CD4-positive, alpha-beta T cell treated with Interleukin-17A for 1 hour (primary cell): Measurements from ENCODE around the gene DNAJA2.
"Not testable (repeated sequence)": the region's sequence is repeated elsewhere in the genome, so short reads cannot be mapped to it uniquely, and the experiment has no call there.

Experiments
- DNase-seq: peaks from one replicate; pipeline ENCODE4 v3.0.0-alpha.2; 2020

The DNAJA2 gene

DNA sequence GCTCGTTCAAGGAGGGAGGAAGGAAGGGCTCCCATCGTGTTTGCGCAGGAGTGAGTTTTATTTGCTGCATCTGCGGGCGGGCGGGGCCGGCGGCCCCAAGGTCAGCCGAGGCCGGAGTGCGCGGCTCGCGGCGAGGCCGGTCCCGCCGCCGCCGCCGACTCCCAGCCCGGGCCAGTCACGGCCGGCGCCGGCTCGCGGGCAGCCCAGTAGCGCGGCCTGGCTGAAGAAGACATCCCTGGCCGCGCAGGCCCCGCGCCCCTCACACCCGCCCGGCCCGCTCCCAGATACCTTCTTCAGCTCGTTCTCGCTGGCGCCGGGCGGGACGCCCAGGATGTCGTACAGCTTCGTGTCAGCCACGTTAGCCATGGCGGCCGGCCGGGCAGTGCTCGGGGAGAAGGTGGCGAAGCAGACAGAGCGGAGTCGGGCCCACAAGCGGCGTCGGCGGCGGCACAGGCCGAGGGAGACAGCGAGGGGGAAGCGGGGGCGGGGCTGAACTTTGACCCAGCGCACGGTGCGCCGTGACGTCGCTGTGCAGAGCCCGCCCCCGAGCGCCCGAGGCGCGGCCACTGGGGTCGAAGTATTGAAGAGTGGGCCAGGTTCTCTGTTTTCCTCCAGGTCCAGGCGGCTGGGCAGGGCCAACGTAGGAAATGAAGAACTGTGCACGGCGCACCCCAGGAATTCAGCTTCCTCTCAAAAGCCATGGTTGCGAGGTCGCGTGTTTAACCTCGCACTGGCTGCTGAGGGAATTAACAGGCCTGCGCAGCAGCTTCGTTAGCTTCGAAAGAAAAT, at the start of gene DNAJA2:
DNAJA2 (minus strand) TSS at position 468 of the 789 bp plus-strand sequence; CDS start at position 366, 102 bp downstream.
- peak; percentile 92 for DNase-seq

DNA sequence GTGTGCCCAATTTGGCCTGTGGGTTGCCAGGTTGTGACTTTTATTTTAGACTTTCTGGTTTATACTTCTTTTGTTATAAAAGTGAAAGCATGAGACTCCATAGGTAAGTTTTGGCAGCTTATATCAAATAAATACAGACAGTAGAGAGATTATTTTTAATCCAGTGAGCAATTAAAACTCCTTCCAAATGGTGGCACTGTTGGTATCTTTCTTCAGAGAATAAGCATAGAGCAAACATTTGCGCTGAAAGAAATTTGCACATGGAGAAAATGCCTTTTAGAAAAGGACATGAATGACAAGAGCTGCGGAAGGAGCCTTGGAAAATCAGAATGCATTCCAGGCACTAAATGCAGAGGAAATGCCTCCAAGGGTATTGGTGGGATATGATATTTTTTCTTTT, 46.1 kb upstream of the DNAJA2 start:
- no peak for DNase-seq

DNA sequence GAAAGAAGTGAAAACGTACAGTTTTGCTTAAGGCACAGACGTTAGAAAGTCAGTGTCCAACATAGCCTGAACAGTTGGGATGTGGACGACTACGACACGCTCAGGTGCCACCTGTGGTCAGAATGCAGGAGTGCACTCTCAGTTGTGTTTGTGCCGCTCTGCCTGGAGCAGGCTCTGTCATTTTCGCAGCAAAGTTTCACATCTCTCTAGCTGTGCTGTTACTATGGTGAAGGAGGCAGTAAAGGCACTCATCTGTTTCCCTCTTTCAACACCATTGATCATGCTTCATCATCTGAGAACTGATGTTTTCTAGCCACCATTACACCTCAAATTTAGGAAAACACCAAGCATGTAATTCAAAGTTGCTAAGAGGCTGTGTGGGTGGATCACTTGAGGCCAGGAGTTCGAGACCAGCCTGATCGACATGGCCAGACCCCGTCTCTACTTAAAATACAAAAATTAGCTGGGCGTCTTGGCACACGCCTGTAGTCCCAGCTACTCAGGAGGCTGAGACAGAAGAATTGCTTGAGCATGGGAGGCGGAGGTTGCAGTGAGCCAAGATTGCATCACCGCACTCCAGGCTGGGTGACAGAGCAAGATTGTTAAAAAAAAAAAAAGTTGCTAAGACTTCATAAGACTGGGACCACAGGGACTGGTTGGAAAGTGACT, 44.9 kb upstream of the DNAJA2 start:
- DNase-seq, result peak; percentile 54

DNA sequence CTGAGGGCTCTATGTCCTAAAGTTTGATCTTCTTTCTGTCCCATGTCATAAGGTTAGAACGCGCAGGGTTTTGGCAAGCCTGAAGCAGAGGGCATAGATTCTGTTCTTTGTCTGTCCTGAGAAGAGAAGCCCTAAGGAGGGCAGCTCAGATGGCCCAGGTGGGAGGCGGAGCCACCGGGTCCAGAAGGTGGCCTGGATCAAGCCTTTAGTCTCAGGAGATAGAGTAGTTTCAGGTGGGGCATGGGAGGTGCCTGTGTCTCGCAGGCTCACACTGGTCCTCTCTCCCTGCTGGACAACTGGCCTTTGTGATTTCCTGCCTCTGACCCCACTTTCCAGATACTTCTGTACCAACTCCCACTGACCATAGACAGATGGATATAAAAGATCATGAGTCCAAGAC, 44.2 kb upstream of the DNAJA2 start:
- no peak for DNase-seq

DNA sequence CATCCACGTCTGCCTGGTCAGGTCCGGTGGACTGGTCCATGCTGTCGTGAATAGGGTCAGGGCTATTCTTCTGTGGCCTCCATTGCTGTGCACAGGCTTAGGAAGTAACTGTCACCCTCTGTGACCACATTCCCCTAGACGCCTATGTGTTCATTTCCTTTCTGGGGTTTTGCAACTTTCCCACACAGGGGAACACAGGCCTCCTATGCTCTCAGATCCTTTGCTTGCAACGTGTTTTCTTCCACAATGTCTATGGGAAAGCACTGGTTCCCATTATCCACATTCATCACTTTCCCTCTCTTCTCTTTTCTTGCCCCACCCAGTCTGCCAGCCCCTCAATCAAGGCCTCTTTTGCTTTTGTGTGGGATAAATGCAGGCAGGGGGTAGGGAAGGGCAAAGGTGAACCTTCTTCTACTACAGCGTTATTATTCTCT, 43.2 kb upstream of the DNAJA2 start:
- DNase-seq, result peak; percentile 41

DNA sequence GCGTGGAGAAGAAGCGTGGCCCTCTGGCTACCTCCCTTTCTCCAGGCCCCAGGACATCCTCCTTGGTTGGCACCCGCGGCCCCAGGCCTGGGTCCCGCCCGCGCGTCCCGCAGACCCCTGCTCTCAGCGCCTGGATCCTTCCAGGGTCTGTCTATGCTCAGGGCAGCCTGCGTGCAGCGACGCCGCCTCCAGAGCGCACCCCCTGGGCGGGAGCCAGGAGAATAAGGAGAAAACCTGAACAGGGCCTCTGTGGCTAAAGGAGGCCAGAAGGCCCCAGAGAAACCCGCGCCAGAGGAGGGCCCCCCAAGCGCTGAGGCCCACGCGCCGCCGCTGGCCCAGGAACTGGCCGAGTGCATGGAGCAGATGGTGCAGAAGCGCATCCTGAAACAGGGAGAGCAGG, 40.4 kb upstream of the DNAJA2 start:
- no peak for DNase-seq

DNA sequence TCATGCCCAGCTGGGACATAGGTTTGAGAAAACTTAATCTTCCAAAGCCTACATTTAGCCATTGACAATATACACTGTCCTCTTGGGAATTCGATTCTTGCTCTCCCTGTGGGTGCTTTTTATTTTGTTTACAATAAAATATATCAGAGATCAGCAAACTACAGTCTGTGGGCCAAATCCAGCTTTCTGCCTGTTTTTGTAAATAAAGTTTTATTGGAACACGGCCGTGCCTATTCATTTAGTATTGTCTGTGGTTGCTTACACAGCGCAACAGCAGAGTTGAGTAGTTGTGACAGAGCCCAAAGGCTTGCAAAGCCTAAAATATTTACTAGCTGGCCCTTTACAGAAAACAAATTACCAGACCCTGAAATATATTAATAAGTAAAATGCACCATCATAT, 39.7 kb upstream of the DNAJA2 start:
- DNase-seq, result no peak

DNA sequence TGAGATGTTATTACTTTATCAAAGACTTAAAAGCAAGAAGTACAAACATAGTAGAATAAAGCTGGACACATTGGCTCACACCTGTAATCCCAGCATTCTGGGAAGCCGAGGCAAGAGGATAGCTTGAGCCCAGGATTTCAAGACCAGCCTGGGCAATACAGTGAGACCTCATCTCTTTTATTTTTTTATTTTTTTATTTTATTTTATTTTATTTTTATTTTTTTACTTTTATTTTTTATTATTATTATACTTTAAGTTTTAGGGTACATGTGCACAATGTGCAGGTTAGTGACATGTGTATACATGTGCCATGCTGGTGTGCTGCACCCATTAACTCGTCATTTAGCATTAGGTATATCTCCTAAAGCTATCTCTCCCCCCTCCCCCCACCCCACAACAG, 37.3 kb upstream of the DNAJA2 start:
- DNase-seq, result not testable (repeated sequence)

DNA sequence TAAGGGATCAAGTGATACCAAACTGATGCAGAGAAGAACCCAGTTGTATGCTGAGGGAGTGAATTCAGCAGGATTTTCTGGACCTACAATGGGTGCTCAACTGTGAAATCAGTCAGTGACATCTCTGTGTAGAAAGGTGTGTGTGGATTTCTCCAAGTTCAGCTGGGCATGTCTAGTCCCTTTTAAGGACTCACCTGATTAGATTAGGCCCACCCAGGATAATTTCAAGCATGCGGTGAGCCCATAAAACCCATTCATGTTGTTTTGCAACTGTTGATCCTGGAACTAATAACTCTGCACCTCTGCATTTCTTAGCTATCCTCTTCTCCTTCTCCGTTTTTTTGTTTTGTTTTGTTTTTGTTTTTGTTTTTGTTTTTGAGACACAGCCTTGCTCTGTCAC, 35.1 kb upstream of the DNAJA2 start:
- no peak for DNase-seq

DNA sequence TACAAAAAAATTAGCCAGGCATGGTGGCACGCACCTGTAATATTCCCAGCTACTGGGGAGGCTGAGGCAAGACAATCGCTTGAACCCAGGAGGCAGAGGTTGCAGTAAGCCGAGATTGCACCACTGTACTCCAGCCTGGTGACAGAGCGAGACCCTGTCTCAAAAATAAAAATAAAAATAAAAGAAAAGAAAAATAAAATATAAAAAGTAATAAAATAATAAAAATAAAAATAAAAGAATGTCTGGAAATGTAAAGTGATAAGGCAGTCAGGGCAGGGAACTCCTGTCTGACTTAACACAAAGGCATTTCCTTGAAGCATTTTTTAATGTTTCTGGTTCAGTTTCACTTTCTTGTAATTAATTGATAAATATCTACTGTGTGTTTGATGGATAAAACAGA, 34.7 kb upstream of the DNAJA2 start:
- no peak for DNase-seq

DNA sequence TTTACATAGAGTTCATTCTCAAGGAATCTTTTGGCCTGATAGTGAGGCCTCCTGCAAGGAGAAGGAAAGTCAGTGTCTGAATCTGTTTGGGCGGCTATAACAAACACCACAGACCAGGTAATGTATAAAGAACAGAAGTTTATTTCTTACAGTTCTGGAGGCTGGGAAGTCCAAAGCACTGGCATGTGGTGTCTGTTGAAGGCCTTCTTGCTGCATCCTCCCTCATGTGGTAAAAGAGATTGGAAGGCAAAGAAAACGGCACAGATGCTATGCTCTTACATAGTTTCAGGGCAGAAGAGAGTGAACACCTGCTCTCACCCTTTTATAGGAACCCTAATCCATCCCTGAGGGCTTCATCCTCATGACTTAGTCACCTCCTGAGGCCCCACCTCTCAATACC, 31.2 kb upstream of the DNAJA2 start:
- no peak for DNase-seq

DNA sequence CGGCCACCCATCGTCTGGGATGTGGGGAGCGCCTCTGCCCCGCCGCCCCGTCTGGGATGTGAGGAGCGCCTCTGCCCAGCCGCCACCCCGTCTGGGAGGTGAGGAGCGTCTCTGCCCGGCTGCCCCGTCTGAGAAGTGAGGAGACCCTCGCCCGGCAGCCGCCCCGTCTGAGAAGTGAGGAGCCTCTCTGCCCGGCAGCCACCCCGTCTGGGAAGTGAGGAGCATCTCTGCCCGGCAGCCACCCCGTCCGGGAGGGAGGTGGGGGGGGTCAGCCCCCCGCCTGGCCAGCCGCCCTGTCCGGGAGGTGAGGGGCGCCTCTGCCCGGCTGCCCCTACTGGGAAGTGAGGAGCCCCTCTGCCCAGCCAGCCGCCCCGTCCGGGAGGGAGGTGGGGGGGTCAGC, 26.6 kb upstream of the DNAJA2 start:
- not testable (repeated sequence) for DNase-seq

DNA sequence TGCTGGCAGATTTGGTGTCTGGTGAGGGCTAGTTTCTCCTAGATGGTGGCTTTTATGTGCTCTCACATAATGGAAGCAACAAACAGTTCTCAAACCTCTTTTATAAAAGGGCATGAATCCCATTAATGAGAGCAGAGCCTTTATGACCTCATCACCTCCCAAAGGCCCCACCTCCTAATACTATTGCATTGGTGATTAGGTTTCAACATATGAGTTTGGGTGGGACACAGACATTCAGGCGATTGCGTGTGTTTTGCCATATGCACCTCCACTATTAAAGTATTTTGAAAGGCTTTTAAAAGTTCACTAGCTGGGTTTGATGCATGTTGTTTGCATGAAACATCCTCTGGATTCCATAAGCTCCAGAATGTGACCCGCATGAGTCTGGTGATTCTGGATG, 24.4 kb upstream of the DNAJA2 start:
- DNase-seq, result no peak

DNA sequence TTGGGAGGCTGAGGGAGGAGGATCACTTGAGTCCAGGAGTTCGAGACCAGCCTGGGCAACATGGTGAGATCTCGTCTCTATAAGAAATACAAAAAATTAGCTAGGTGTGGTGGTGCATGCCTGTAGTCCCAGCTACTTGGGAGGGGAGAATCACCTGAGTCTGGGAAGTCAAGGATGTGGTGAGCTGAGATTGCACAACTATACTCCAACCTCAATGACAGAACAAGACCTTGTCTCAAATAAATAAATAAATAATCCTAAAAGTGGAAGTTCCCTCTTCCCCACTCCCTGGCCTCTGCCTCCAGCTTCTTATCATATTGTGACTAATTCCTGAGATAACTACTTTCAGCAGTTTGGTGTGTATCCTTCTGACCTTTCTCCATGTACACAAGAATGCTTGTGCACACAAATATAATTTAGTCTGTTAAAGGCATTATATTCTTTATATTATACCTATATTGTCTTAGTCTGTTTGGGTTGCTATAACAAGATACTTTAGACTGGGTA, 23.5 kb upstream of the DNAJA2 start:
- DNase-seq, result no peak

DNA sequence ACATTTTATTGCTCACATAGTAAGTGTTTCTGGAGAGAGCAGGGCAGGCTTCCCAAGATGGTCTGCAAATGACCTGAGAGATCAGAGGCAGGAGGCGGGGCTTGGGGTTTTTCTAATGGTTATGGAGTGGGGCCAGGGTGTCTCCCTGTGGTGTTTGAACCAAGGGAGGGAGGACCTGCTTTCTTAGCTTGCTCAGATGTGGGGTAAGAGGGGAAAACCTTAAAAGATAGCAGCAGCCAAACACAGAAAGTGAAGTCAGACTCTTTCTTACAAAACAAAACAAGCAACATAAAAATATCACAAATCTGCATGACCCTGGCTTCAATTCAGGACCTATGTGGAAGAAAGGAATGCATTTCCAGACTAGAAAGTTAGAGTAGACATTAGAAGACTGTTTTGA, 22.9 kb upstream of the DNAJA2 start:
- DNase-seq, result no peak

DNA sequence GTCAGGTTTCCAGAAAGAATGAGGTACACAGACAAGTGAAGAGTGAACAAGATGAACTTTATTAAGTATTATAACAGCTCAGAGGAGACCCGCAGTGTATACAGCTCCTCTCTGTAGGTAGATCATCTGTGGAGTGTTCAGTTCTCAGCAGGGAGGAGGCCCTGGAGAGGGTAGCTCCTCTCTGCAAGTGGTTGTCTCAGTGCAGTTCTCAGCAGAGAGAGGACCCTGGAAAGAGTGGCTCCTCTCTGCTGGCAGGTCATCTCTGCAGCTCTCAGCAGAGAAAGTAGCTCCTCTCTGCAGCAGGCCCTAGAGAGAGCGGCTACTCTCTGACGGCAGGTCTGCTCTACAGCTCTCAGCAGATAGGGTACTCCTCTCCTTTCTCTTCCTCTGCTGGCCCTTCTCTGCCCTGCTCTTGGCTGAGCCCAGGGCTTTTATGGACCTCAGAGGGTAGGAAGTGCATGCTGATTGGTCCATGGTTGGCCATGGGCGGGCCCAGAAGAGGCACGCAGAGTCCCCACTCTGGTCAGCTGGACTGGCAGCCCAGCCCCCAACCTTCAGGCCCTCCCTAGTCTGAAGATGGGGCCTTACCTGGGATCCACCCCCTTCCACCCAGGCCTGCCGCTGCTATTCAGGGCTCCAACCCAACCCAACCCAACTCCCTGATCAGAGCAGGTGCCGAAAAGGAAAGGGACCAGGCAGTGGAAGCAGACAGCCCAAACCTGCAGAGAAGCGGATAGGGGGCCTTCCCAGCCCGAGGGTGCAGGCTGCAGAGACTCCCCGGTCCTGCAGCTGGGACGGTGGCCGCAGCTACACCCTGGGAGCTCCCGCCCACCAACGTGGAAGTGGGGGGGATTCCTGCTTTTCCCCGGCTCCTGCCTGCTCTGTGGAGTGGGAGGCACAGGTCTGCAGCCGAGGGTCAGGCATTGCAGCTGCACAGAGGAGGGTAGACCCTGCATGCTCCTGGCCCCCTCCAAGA, 18.5 kb upstream of the DNAJA2 start:
- no peak for DNase-seq

DNA sequence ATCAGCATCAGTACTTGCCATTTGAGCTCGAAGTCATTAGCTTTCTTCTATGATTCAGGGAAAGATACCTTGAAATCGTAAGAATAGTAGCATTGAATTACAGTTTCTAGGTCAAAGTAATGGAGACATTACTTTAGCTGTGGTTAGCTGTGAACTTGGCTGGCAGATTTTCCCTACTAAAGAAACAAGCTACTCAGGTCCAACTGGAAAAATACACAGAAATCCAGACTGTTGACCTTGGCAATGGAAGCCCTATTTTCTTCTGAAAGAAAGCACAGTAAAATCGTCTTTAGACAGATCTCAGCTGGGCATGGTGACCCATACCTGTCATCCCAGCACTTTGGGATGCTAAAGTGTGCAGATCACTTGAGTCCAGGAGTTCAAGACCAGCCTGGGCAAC, 13.4 kb upstream of the DNAJA2 start:
- no peak for DNase-seq

DNA sequence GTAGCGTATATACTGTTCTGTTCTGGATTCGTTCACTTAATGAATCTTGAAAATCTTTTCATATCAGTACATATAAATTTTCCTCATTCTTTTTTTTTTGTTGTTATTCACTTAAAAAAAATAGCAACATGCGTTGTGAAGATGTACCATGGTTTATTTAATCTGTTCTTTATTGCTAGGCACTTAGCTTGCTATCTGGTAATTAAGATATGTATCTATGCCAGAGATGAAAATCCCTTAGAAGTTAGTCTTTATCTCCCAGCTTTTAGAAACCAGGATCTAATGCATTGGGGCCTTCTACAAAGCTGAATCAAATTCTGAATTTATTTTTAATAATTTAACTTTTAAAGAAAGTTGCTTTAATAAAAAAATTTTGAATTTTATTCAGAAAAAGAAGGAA, 13.0 kb upstream of the DNAJA2 start:
- no peak for DNase-seq

DNA sequence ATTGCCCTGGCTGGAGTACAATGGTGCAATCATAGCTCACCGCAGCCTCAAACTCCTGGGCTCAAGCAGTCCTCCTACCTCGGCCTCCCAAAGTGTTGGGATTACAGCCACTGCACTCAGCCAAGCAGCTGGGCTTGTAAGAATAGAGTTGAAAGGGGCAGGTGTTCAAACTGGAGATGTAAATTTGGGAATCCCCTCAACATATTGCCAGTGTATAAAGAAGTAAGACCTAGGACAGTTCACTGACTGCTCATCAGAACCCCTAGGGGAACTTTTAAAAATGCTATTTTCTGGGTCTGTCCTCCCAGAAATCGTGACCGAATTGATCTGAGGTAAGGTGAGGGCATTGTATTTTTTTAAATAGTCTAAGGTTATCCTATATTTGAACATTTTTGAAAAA, 8.9 kb upstream of the DNAJA2 start:
- no peak for DNase-seq

DNA sequence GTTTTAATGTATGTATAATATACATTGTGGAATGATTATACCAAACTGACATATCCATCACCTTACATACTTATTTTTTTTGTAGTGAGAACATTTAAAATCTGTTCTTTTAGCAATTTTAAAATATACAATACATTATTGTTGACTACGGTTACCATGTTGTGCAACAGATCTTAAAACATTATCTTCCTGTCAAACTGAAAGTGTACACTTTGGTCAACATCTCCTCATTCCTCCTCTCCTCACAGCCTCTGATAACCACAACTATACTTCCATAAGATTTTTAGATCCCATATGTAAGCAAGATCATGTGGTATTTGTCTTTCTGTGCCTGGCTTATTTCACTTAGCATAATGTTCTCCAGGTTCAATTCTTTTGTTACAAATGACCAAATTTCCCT, 7.5 kb upstream of the DNAJA2 start:
- DNase-seq, result no peak

DNA sequence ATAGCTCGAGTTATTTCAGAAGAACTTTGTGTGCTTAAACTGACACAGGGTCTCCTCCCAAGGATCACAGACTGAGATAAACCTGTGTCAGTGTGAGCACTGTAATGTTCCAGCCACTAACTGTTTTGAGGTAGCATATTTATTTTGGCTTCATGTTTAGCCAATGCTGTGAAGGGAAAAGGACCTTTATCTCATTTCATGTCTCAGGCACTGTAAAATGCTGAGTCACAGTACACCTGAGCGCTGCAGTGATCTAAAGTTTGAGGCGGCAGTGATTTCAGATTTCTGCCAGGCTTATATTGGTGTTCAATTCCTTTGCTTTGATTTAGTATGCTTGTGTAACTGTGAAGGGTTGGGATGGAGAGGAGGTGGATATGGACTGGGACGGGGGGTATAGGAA, 3.1 kb upstream of the DNAJA2 start:
- no peak for DNase-seq

DNA sequence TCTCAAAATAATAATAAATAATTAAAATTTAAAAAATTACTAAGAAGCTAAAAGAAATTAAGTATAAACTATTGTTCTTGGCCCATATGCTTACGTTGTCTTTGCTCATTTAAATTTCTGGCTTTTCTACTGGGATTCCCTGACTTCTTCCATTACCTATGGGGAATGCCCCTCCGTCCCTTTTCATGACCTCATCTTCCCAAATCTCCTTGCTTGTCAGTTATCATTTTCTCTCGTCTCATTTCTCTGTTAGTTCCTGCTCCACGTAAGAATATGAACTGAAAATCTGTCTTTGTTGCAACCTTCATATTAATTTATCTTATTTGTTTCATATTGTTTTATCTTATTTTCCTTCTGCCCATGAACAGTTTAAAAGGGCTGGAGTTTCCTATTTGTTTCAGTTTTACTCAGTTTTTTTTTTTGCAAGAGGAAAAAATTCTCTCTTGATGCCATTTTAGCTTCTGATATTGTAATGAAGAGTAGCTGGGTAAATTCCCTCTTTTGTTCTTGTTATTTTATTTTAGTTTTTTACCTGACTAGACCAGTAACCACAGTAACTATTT, 2.5 kb upstream of the DNAJA2 start:
- no peak for DNase-seq

DNA sequence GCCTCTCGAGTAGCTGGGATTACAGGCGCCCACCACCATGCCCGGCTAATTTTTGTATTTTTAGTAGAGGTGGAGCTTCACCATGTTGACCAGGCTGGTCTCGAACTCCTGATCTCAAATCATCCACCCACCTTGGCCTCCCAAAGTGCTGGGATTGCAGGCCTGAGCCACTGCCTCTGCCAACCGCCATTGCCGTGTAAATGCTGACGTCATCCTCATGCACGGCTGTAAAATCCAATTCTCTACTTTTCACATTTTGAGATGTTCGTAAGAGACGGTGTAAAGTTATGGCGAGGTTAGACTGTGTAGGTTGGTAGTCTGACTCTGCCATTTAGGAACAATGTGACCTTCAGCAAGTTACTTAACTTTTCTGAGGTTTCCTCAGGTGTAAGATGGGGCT, 1.7 kb upstream of the DNAJA2 start:
- DNase-seq, result no peak
